Endothelial cell of umbilical vein (primary cell): Measurements from ENCODE around the gene ATP1A4. TPM values are rescaled to one million over a fixed set of nuclear protein-coding genes. Genes with fewer than 3 reads are reported as not detected.

Source experiments
- BruUV-seq: library from RNA; stranded (reverse); fragments of 400-500 nt; replicated peaks from 2 replicates; lab custom pipeline; 2021; lab: Mats Ljungman, UMichigan
- CTCF ChIA-PET: fragments of 300-600, 350-600 bp; sonication (Branson Sonifier 250); formaldehyde crosslinking; loops from one replicate; lab custom pipeline; 2021; ENCODE audit warnings: antibody characterized with exemption, inconsistent platforms; lab: Charles Lee
- POLR2A ChIA-PET: fragments of 300-600, 350-600 bp; sonication (Branson Sonifier 250); formaldehyde crosslinking; loops from one replicate; lab custom pipeline; 2021; ENCODE audit warnings: antibody characterized with exemption, inconsistent platforms; lab: Charles Lee
- DNase-seq: peaks from one replicate; pipeline ENCODE4 v3.0.0-alpha.2; 2011; ENCODE audit warnings: low read depth, low spot score
- FAIRE-seq: peaks from 2 replicates; lab custom pipeline; 2011; peaks lifted over from hg19 to GRCh38; lab: Jason Lieb, UNC
- H2AFZ ChIP-seq: 2 replicates; pipeline ENCODE4 v1.6.0; 2012; ENCODE audit warnings: low read depth, low read length, control low read depth, inconsistent platforms
- H3K27ac ChIP-seq: 2 replicates; pipeline ENCODE4 v1.5.1; 2011; ENCODE audit warnings: low read depth, mild to moderate bottlenecking, control low read depth, low read length, moderate library complexity; ENCODE audit not compliant: insufficient read depth
- H3K27me3 ChIP-seq, 2 experiments: 2 replicates each; pipeline versions ENCODE4 v1.6.0 to v1.6.1; 2011; ENCODE audit warnings: low read length in 2 of 2, mixed read lengths in 1 of 2; ENCODE audit not compliant: control insufficient read depth in 2 of 2, insufficient read depth in 2 of 2
- H3K36me3 ChIP-seq, 2 experiments: 2 replicates in 1 of 2; 3 replicates in 1 of 2; pipeline ENCODE4 v1.5.1; 2011; ENCODE audit warnings: low read length in 2 of 2, mild to moderate bottlenecking in 1 of 2, moderate library complexity in 1 of 2; ENCODE audit not compliant: control insufficient read depth in 2 of 2, insufficient read depth in 2 of 2; ENCODE audit errors: extremely low read depth in 1 of 2
- H3K4me1 ChIP-seq: 3 replicates; pipeline ENCODE4 v1.5.1; 2011; ENCODE audit warnings: mild to moderate bottlenecking, low read length; ENCODE audit not compliant: control insufficient read depth, insufficient read depth; ENCODE audit errors: extremely low read depth
- H3K4me2 ChIP-seq: 2 replicates; pipeline ENCODE4 v1.6.1; 2011; ENCODE audit warnings: low read length, control low read depth, mixed read lengths; ENCODE audit not compliant: insufficient read depth
- H3K4me3 ChIP-seq, 3 experiments: fragments of 200-600 bp in 1 of 3; sonication (generic), shearing (Covaris generic) in 1 of 3; replicated peaks in 1 of 3; 2 replicates each; pipeline ENCODE4 v1.5.1; 2011 to 2016; ENCODE audit warnings: control low read depth in 3 of 3, low read length in 3 of 3, mild to moderate bottlenecking in 2 of 3, inconsistent platforms in 1 of 3, low read depth in 1 of 3, moderate library complexity in 1 of 3; ENCODE audit not compliant: insufficient read depth in 1 of 3
- H3K79me2 ChIP-seq: 2 replicates; pipeline ENCODE4 v1.6.0; 2012; ENCODE audit warnings: low read length, inconsistent platforms; ENCODE audit not compliant: control insufficient read depth, insufficient read depth
- H3K9ac ChIP-seq: replicated peaks from 2 replicates; pipeline ENCODE3; 2011; ENCODE audit warnings: low read length, control low read depth; ENCODE audit not compliant: insufficient read depth; ENCODE audit errors: extremely low read depth
- H3K9me1 ChIP-seq: replicated peaks from 3 replicates; pipeline ENCODE4 v1.6.0; 2011; ENCODE audit warnings: mild to moderate bottlenecking, low read length; ENCODE audit not compliant: control insufficient read depth, insufficient read depth; ENCODE audit errors: extremely low read depth
- H3K9me3 ChIP-seq: replicated peaks from 2 replicates; pipeline ENCODE4 v1.5.1; 2012; ENCODE audit warnings: low read length, inconsistent platforms; ENCODE audit not compliant: control insufficient read depth, insufficient read depth
- H4K20me1 ChIP-seq: replicated peaks from 2 replicates; pipeline ENCODE3; 2011; ENCODE audit warnings: mild to moderate bottlenecking, low read length; ENCODE audit not compliant: control insufficient read depth, insufficient read depth; ENCODE audit errors: extremely low read depth
- EZH2 ChIP-seq: IDR thresholded peaks from 2 replicates; pipeline ENCODE4 v1.6.1; 2012; ENCODE audit warnings: borderline replicate concordance, low read depth, mild to moderate bottlenecking, moderate library complexity, low read length, inconsistent platforms; ENCODE audit not compliant: severe bottlenecking
- FOS ChIP-seq: IDR thresholded peaks from 2 replicates; pipeline ENCODE4 v1.6.1; 2011; ENCODE audit warnings: mild to moderate bottlenecking, low read length, moderate library complexity, borderline replicate concordance; ENCODE audit not compliant: insufficient read depth
- GATA2 ChIP-seq: IDR thresholded peaks from 2 replicates; pipeline ENCODE4 v1.7.0; 2011; ENCODE audit warnings: low read depth, mild to moderate bottlenecking, moderate library complexity, mixed read lengths, low read length; ENCODE audit not compliant: insufficient read length, insufficient read depth
- JUN ChIP-seq: IDR thresholded peaks from 2 replicates; pipeline ENCODE4 v1.6.1; 2011; ENCODE audit warnings: borderline replicate concordance, low read depth; ENCODE audit not compliant: insufficient read length, insufficient read depth
- POLR2A ChIP-seq: IDR thresholded peaks from 2 replicates; pipeline ENCODE4 v1.6.1; 2012; ENCODE audit warnings: low read depth, mild to moderate bottlenecking, control low read depth, low read length
- POLR2AphosphoS5 ChIP-seq: IDR thresholded peaks from 2 replicates; pipeline ENCODE4 v1.6.1; 2012; ENCODE audit warnings: low read depth, mild to moderate bottlenecking, control low read depth, low read length, moderate library complexity; ENCODE audit not compliant: insufficient read depth
- dilution Hi-C: fragments of 300-500 bp; cut with MboI; formaldehyde crosslinking; loops from one replicate; pipeline ENCODE4 v1.15.0; 2019; ENCODE audit warnings: low sequenced_read_pairs; ENCODE audit not compliant: extremely low pct_ligation_motif_present
- intact Hi-C: fragments of 100-400 bp; cut with micrococcal nuclease; formaldehyde crosslinking; loops from one replicate; pipeline ENCODE4 v1.10.0; 2022
- polyA plus RNA-seq, 4 experiments: library from polyadenylated mRNA; depleted of rRNA in 3 of 4; stranded (reverse) in 3 of 4; unstranded in 1 of 4; fragments of >200 nt; gene quantifications; 2 replicates each; pipeline versions ENCODE4 v1.2.1 to v1.2.3, GENCODE V29; 2011 to 2012; ENCODE audit warnings: missing spikeins in 1 of 4
- total RNA-seq: library from RNA; stranded (reverse); gene quantifications from 2 replicates; pipeline ENCODE4 v1.2.3, GENCODE V29; 2021
- TF ChIP-seq, protein P1 (sequence below): IDR thresholded peaks from 2 replicates; pipeline ENCODE4 v1.6.1; 2011; ENCODE audit not compliant: insufficient read depth, insufficient read length

Gene ATP1A4
- total and polyA plus RNA-seq, 2 donors (not counting 3 experiments of a cell fraction or from before 2014, with no cell fraction given), result not detected

DNA sequence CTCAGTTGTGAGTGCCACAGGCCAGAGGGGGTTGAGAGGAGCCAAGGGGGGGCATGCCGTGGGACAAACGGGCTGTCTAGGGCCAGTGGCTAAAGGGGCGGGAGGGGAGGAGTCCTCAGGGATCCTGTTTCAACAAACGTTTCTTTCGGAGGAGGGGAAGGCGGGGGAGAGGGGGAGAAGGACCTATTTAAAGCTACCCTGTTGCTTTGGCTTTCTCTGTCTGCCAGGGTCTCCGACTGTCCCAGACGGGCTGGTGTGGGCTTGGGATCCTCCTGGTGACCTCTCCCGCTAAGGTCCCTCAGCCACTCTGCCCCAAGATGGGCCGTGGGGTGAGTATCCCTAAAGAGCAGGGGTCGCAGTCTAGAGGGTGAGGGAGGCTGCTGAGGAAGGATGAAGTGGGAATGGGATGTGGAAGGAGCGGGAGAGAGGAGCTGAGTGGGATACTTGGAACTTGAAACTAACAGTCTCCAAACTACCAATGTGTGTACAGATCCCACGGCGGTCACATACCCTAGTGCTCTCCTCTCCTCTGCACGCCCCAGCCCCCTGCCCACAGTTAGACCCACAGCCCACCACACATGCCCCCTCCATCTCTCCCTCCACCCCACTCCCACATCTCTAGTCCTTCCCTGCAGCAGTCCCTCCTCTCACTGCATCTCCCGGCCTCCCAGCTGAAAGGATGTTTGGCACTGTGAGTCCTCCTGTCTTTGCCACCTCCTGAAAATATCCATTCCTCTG, 35.7 kb upstream of the ATP1A4 start, which contains the start of gene ATP1A2:
Gene ATP1A2, plus strand, starts transcription at position 215 of the 738 bp plus-strand sequence. Its CDS starts 103 bp downstream, at position 318.
- no peak within 1 kb of the TSS for H3K4me2 ChIP-seq
- ChIA-PET POLR2A (no interaction called here), CTCF (interaction anchor here (2.0 kb wide), 1 partner anchor 261 kb away, joined by 4 read pairs; no protein-coding TSS in a partner anchor)
- H3K9ac ChIP-seq, result no peak within 1 kb of the TSS
- no peak for TF ChIP-seq JUN
- TF ChIP-seq, protein P1, sequence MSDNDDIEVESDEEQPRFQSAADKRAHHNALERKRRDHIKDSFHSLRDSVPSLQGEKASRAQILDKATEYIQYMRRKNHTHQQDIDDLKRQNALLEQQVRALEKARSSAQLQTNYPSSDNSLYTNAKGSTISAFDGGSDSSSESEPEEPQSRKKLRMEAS, result no peak
- TF ChIP-seq EZH2, result no peak
- TF ChIP-seq POLR2A, result no peak
- TF ChIP-seq GATA2, result no peak
- TF ChIP-seq FOS, result no peak
- no peak for TF ChIP-seq POLR2AphosphoS5
- intact Hi-C loops (no loop called here), dilution Hi-C loops (no loop called here)
- H3K27ac ChIP-seq, result no peak within 1 kb of the TSS
- no peaks in the 10 kb centered on the region for H3K79me2 ChIP-seq
- H2AFZ ChIP-seq, result no peak within 1 kb of the TSS
- H3K4me1 ChIP-seq, result no peaks in the 10 kb centered on the region
- no peaks in the 10 kb centered on the region for H4K20me1 ChIP-seq
- no peaks in the 10 kb centered on the region for H3K36me3 ChIP-seq
- H3K9me1 ChIP-seq, result no peaks in the 10 kb centered on the region
- FAIRE-seq, result no peak
- BruUV-seq, result no TSS peak
- H3K27me3 ChIP-seq, result peaks cover 21 to 24% of the 10 kb centered on the region in 2 experiments
- H3K4me3 ChIP-seq, result no peak within 1 kb of the TSS
- DNase-seq, result no peak
- H3K9me3 ChIP-seq, result no peaks in the 10 kb centered on the region
